Measurements from ENCODE around the gene TMSB4Y. TPM values are rescaled to one million over a fixed set of nuclear protein-coding genes. Genes with fewer than 3 reads are reported as not detected.

The TMSB4Y gene
- polyA plus RNA-seq, 1 experiment: 0.21 TPM

DNA sequence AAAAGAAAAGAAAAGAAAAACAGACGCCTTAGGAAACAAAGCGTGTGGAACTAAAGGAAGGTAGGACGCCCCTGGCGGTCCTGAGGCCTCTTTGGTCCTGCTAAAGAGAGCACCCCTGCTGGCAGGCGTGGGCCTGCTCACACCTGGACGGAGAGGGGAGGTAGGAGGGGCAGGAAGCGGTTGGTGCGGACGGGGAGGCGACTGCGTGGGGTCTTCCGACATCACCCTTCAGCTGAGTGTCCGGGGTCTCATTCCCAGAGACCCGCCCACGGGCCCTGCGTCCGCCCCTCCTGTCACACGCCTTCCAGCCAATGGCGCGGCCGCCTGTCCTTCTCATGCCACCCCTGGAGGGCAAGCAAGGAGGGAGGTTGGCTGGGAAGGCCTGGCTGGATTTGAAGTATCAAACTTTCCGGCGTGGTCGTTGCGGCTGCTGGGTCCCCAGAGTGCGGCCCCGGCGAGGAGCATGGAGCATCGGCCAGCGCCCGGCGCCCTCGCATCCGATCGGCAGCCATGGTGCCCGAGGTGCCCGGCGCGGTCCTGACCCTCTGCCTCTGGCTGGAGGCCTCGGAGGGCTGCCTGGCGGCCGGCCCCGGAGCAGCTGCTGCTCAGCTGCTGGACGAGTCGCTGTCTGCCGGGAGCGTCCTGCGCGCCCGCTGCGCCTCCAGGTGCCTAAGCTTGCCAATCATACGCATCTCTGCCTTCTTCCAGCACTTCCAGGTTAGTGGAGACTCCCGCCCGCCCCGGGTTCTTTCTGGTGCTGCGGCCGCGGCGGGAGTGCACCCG, 47.8 kb downstream of the TMSB4Y start:
- POLR2A ChIA-PET: no interaction called here
- H3K27me3 ChIP-seq (ENCODE audit: control insufficient read depth, insufficient read depth, low read length): no peaks in the 10 kb centered on the region
- H3K36me3 ChIP-seq (ENCODE audit: control insufficient read depth, insufficient read depth, low read length): no peaks in the 10 kb centered on the region
- DNase-seq (ENCODE audit: low read depth): no peak
- H3K4me3 ChIP-seq (ENCODE audit: low read depth, low read length): no peak overlapping the region
- CTCF ChIA-PET: no interaction called here
- TF ChIP-seq, protein P1, sequence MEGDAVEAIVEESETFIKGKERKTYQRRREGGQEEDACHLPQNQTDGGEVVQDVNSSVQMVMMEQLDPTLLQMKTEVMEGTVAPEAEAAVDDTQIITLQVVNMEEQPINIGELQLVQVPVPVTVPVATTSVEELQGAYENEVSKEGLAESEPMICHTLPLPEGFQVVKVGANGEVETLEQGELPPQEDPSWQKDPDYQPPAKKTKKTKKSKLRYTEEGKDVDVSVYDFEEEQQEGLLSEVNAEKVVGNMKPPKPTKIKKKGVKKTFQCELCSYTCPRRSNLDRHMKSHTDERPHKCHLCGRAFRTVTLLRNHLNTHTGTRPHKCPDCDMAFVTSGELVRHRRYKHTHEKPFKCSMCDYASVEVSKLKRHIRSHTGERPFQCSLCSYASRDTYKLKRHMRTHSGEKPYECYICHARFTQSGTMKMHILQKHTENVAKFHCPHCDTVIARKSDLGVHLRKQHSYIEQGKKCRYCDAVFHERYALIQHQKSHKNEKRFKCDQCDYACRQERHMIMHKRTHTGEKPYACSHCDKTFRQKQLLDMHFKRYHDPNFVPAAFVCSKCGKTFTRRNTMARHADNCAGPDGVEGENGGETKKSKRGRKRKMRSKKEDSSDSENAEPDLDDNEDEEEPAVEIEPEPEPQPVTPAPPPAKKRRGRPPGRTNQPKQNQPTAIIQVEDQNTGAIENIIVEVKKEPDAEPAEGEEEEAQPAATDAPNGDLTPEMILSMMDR (IDR thresholded peaks at IDR 0.05; ENCODE audit: insufficient read depth, low read depth, low read length): 0 out of 2 replicates have a peak, but pooled peaks have one; percentile 10

DNA sequence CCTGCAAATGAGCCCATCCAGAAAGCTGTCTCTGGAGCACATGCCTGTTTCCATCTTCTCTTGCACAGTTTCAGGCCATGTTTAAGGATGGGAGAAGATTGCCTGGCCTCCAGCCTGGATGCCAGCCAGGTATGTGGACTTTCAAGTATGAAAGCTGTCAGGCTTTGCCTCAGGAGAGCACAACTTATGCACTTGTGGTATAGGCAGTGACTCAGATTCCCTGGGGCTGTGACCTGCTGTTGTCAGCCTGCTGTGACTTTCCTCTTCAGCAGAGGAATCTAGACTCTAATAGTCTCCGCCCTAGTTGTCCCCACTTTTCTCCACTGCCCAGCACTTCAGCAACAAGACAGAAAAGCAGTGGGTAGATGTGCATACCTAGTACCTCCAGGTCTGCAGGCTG, 51.0 kb downstream of the TMSB4Y start:
- no peak overlapping the region for H3K4me3 ChIP-seq (ENCODE audit: low read depth, low read length)
- ChIA-PET CTCF (no interaction called here), POLR2A (no interaction called here)
- DNase-seq (ENCODE audit: low read depth): no peak
- H3K36me3 ChIP-seq (ENCODE audit: control insufficient read depth, insufficient read depth, low read length): no peaks in the 10 kb centered on the region
- TF ChIP-seq, protein P1 (IDR thresholded peaks at IDR 0.05; ENCODE audit: insufficient read depth, low read depth, low read length): no peak
- H3K27me3 ChIP-seq (ENCODE audit: control insufficient read depth, insufficient read depth, low read length): no peaks in the 10 kb centered on the region

Other genes starting within 250 kb of the TMSB4Y start
- 5.8 and 9.2 TPM in 2 replicates for gene UTY, start 223.9 kb upstream of the TMSB4Y start, polyA plus RNA-seq (2011; rRNA removed)

Measured in BJ (cell line).